Kidney (tissue), 14 donors: Measurements from ENCODE around the gene MINAR1. TPM values are rescaled to one million over a fixed set of nuclear protein-coding genes. Genes with fewer than 3 reads are reported as not detected.

Source experiments
- DNase-seq, 5 donors: peaks; one replicate each; pipeline ENCODE4 v3.0.0-alpha.2; 2013 to 2020
- FAIRE-seq: peaks from 2 replicates; lab custom pipeline; 2012; peaks lifted over from hg19 to GRCh38; lab: Jason Lieb, UNC
- H3K27ac ChIP-seq, 2 donors: one replicate each; pipeline ENCODE4 v1.7.0; 2013; ENCODE audit warnings: low read depth in 2 of 2, low read length in 2 of 2, inconsistent platforms in 1 of 2
- H3K27me3 ChIP-seq: one replicate; pipeline ENCODE4 v1.7.1; 2013; ENCODE audit warnings: low read length, inconsistent platforms; ENCODE audit not compliant: control insufficient read depth, insufficient read depth
- H3K36me3 ChIP-seq, 3 donors: one replicate each; pipeline versions ENCODE4 v1.7.0 to v1.7.1; 2013; ENCODE audit warnings: low read length in 3 of 3, control low read depth in 1 of 3, inconsistent platforms in 1 of 3; ENCODE audit not compliant: insufficient read depth in 3 of 3, control insufficient read depth in 2 of 3
- H3K4me1 ChIP-seq, 3 donors: one replicate each; pipeline versions ENCODE4 v1.7.0 to v1.7.1; 2013; ENCODE audit warnings: low read length in 3 of 3, inconsistent platforms in 1 of 3, low read depth in 1 of 3; ENCODE audit not compliant: control insufficient read depth in 2 of 3, insufficient read depth in 2 of 3
- H3K4me3 ChIP-seq, 3 donors: one replicate each; pipeline versions ENCODE4 v1.7.0 to v1.8.1; 2013; ENCODE audit warnings: low read length in 3 of 3, control low read depth in 1 of 3, inconsistent platforms in 1 of 3
- H3K9ac ChIP-seq, 3 donors: one replicate each; pipeline versions ENCODE4 v1.7.0 to v1.7.1; 2013; ENCODE audit warnings: low read length in 3 of 3, control low read depth in 1 of 3, inconsistent platforms in 1 of 3
- H3K9me3 ChIP-seq, 3 donors: one replicate each; pipeline versions ENCODE4 v1.7.0 to v1.7.1; 2013; ENCODE audit warnings: low read length in 3 of 3, control low read depth in 1 of 3, inconsistent platforms in 1 of 3; ENCODE audit not compliant: control insufficient read depth in 2 of 3, insufficient read depth in 1 of 3
- intact Hi-C: fragments of 100-400 bp; cut with DNase I; formaldehyde crosslinking; loops from one replicate; pipeline ENCODE4 v1.11.1; 2022
- polyA plus RNA-seq: library from polyadenylated mRNA; stranded (reverse); fragments of 350-450 nt; fragmentation: Illumina TruSeq; extraction: RNeasy Lipid Tissue Mini Kit (QIAGEN cat#74804); gene quantifications from one replicate; pipeline ENCODE4 v1.2.3, GENCODE V29; 2014; ENCODE audit warnings: low read depth, low replicate concordance; ENCODE audit not compliant: insufficient read depth
- total RNA-seq: library from RNA; stranded (reverse); fragmentation: NEBNext Ultra II Directional; extraction: Animal tissue kit (Norgen Biotek cat#: 25700); gene quantifications from one replicate; pipeline ENCODE4 v1.2.1, GENCODE V29; 2021
- TF ChIP-seq, protein P1 (sequence below): IDR thresholded peaks from 3 replicates; pipeline ENCODE4 v1.5.1; 2012; ENCODE audit warnings: mild to moderate bottlenecking, moderate library complexity, borderline replicate concordance; ENCODE audit not compliant: insufficient read depth; ENCODE audit errors: extremely low read depth
- donor health status: control.
- donor health status: control.
- donor health status: control.
- donor health status: control.
- donor health status: control.
- donor health status: DM: yes; HTN: yes; CAD: no.
- donor health status: Normal renal cell carcinoma (clear cell type).

The MINAR1 gene
- total and polyA plus RNA-seq, 2 donors from 2014 or later = 0.15 to 0.47 TPM

DNA sequence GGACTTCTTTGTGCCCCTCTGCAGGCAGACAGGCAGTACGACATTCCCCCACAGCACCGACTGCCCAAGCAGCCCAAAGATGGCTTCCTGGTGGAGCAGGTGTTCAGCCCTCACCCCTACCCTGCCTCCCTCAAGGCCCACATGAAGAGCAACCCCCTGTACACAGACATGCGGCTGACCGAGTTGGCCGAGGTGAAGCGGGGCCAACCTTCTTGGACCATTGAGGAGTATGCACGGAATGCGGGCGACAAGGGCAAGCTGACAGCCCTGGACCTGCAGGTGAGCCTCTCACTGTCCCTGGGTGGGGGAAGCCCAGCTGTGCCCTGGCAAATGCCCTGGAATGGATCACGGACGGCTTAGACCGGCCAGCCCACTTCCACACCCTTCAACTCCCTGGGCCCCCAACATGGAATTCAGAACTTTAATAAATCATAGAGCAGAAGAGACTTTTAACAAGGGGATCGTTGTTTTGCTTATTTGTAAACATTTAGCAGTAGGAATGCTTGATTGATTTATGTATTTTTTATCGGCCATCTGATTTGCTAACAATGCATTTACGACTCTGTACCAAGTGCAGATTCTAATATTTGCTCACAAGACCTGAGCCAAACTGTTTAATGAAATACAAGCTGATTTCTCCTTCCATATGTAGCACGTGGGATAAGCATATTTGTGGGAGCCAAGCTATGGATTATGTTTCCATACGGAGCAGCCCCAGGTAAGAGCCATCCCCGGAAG lies 31.1 kb downstream of the MINAR1 start:
- no peaks in the 10 kb centered on the region for H3K4me1 ChIP-seq
- no peaks in the 10 kb centered on the region for H3K9me3 ChIP-seq
- no peaks in the 10 kb centered on the region for H3K36me3 ChIP-seq
- TF ChIP-seq, protein P1, sequence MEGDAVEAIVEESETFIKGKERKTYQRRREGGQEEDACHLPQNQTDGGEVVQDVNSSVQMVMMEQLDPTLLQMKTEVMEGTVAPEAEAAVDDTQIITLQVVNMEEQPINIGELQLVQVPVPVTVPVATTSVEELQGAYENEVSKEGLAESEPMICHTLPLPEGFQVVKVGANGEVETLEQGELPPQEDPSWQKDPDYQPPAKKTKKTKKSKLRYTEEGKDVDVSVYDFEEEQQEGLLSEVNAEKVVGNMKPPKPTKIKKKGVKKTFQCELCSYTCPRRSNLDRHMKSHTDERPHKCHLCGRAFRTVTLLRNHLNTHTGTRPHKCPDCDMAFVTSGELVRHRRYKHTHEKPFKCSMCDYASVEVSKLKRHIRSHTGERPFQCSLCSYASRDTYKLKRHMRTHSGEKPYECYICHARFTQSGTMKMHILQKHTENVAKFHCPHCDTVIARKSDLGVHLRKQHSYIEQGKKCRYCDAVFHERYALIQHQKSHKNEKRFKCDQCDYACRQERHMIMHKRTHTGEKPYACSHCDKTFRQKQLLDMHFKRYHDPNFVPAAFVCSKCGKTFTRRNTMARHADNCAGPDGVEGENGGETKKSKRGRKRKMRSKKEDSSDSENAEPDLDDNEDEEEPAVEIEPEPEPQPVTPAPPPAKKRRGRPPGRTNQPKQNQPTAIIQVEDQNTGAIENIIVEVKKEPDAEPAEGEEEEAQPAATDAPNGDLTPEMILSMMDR = no peak
- FAIRE-seq (no peak), DNase-seq (no peak)
- H3K4me3 ChIP-seq = no peak overlapping the region
- no peak overlapping the region for H3K27ac ChIP-seq
- H3K27me3 ChIP-seq = no peaks in the 10 kb centered on the region
- no peak overlapping the region for H3K9ac ChIP-seq
- intact Hi-C loops = no loop called here

DNA sequence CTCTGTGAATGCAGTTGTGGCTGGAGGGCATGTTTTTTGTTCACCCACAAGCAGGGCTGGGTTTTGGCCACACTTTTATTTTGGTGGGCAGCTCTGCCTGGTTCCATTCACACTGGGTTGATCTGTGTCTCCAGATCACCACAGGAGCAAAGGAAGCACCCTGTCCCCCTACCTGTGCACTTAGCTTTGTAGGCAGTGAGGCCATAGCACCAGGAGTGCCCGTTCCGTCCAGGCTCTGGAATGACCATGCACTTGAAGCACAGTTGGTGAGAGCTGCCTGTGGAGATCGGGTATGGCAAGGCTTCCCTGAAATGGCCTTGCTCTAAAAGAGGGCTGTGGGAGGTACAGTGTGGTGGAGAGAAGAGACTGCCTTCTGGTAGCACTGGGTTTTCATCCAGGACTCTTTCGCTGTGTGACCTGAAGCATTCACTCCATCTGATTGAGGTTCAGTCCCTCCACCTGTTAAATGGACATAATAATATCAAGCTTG lies 31.7 kb downstream of the MINAR1 start:
- Histone ChIP-seq H3K9ac (no peak overlapping the region), H3K4me1 (no peaks in the 10 kb centered on the region), H3K4me3 (no peak overlapping the region), H3K9me3 (no peaks in the 10 kb centered on the region), H3K27me3 (no peaks in the 10 kb centered on the region), H3K27ac (no peak overlapping the region), H3K36me3 (no peaks in the 10 kb centered on the region)
- no peak for FAIRE-seq
- intact Hi-C loops = no loop called here
- TF ChIP-seq, protein P1 = no peak
- no peak for DNase-seq

DNA sequence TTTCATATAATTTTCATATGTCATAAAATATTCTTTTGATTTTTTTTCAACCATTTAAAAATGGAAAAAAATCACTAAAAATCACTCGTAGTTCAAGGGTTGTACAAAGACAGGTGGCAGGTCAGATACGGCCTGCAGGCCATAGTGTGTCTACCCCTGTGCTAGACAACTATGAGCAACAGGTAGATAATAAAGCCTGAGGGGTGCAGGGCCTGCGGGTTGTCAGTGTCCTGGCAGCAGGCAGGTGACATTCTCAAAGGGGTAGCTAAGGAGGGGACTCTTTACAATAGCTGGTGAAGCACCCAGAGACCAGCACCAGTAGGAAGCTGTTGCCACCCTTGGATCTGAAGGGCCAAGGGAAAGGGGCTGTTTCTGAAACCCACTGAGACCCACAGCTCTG lies 34.4 kb downstream of the MINAR1 start:
- no peaks in the 10 kb centered on the region for H3K36me3 ChIP-seq
- H3K27ac ChIP-seq = no peak overlapping the region
- H3K4me3 ChIP-seq = no peak overlapping the region
- DNase-seq (no peak), FAIRE-seq (no peak)
- no peaks in the 10 kb centered on the region for H3K27me3 ChIP-seq
- TF ChIP-seq, protein P1 = no peak
- no peaks in the 10 kb centered on the region for H3K4me1 ChIP-seq
- intact Hi-C loops = no loop called here
- H3K9ac ChIP-seq = no peak overlapping the region
- no peaks in the 10 kb centered on the region for H3K9me3 ChIP-seq
